T-cell (primary cell): ENCODE data around the gene FLG. TPM values are rescaled to one million over a fixed set of nuclear protein-coding genes. Genes with fewer than 3 reads are reported as not detected.

Experiments
- ATAC-seq, 4 experiments: fragments of 200-7000 bp in 3 of 4; fragments of 150-1000 bp in 1 of 4; cut with Tn5 transposase; replicated peaks in 1 of 4; 1 replicate in 3 of 4; 2 replicates in 1 of 4; pipeline ENCODE4 v1.10.0; 2021; ENCODE audit warnings: moderate library complexity in 3 of 4, mild to moderate bottlenecking in 2 of 4, moderate number of reproducible peaks in 1 of 4
- CTCF ChIA-PET, 2 donors: fragments of 300-600 bp; sonication (Branson Sonifier 250); formaldehyde crosslinking; loops; one replicate each; lab custom pipeline; 2022; ENCODE audit warnings: antibody characterized with exemption in 2 of 2; lab: Charles Lee
- POLR2A ChIA-PET, 2 donors: fragments of 300-600 bp; sonication (Branson Sonifier 250); formaldehyde crosslinking; loops; one replicate each; lab custom pipeline; 2022; ENCODE audit warnings: antibody characterized with exemption in 2 of 2; lab: Charles Lee
- DNase-seq, 35 experiments: peaks; one replicate each; pipeline versions ENCODE4 v3.0.0 to v3.0.0-alpha.2; 2013 to 2023
- H3K27ac ChIP-seq: one replicate; pipeline ENCODE4 v1.5.1; 2013; ENCODE audit warnings: low read length
- H3K27me3 ChIP-seq, 2 experiments: replicated peaks in 1 of 2; 1 replicate in 1 of 2; 2 replicates in 1 of 2; pipeline versions ENCODE4 v1.6.1 to v1.7.0; 2013; ENCODE audit warnings: low read length in 1 of 2, mixed read lengths in 1 of 2; ENCODE audit not compliant: control insufficient read depth in 2 of 2, insufficient read depth in 2 of 2; ENCODE audit errors: extremely low read depth in 1 of 2
- H3K36me3 ChIP-seq, 2 donors: 1 replicate in 1 of 2; 2 replicates in 1 of 2; pipeline versions ENCODE4 v1.6.1 to v1.7.0; 2013; ENCODE audit warnings: low read length in 1 of 2; ENCODE audit not compliant: control insufficient read depth in 2 of 2, insufficient read depth in 1 of 2; ENCODE audit errors: extremely low read depth in 1 of 2
- H3K4me1 ChIP-seq, 2 experiments: 1 replicate in 1 of 2; 2 replicates in 1 of 2; pipeline versions ENCODE4 v1.6.1 to v1.7.0; 2013; ENCODE audit warnings: low read length in 2 of 2, mixed read lengths in 1 of 2; ENCODE audit not compliant: insufficient read depth in 2 of 2, control insufficient read depth in 1 of 2; ENCODE audit errors: extremely low read depth in 1 of 2
- H3K4me3 ChIP-seq, 2 donors: 1 replicate in 1 of 2; 2 replicates in 1 of 2; pipeline versions ENCODE4 v1.5.1 to v1.7.0; 2013; ENCODE audit warnings: mild to moderate bottlenecking in 2 of 2, low read length in 1 of 2, moderate library complexity in 1 of 2; ENCODE audit not compliant: control insufficient read depth in 1 of 2; ENCODE audit errors: extremely low read depth in 1 of 2
- H3K9me3 ChIP-seq: 2 replicates; pipeline ENCODE4 v1.7.0; 2013
- H3K27ac Mint-ChIP-seq, 2 donors: one replicate each; pipeline ENCODE4 v1.8.0; 2020 to 2021; ENCODE audit warnings: mild to moderate bottlenecking in 2 of 2, mixed read lengths in 2 of 2
- H3K27me3 Mint-ChIP-seq, 2 donors: one replicate each; pipeline ENCODE4 v1.8.0; 2021 to 2022; ENCODE audit warnings: mixed read lengths in 2 of 2
- H3K36me3 Mint-ChIP-seq: one replicate; pipeline ENCODE4 v1.8.0; 2021; ENCODE audit warnings: mixed read lengths
- H3K4me1 Mint-ChIP-seq, 3 donors: one replicate each; pipeline ENCODE4 v1.8.0; 2020 to 2022; ENCODE audit warnings: mixed read lengths in 3 of 3, mild to moderate bottlenecking in 1 of 3
- H3K4me3 Mint-ChIP-seq, 3 donors: one replicate each; pipeline ENCODE4 v1.8.0; 2020 to 2022; ENCODE audit warnings: mild to moderate bottlenecking in 3 of 3, mixed read lengths in 3 of 3, moderate library complexity in 3 of 3
- H3K9me3 Mint-ChIP-seq, 3 donors: one replicate each; pipeline ENCODE4 v1.8.0; 2020 to 2022; ENCODE audit warnings: mixed read lengths in 3 of 3
- WGBS: methylation state at CpG from one replicate; pipeline ENCODE4 v1.1.5; 2013; ENCODE audit warnings: missing lambda C conversion rate; ENCODE audit not compliant: insufficient coverage; 5-methylcytosine and 5-hydroxymethylcytosine counted together
- total RNA-seq, 35 experiments: library from RNA in 6 of 35; stranded (reverse) in 6 of 35; fragments of 120-200 nt in 1 of 35; gene quantifications; one replicate each; pipeline versions ENCODE4 v1.2.1 to v1.2.4 and lab custom pipeline; 2013 to 2026

Gene FLG
- total RNA-seq, 5 donors from 2014 or later (not counting 1 experiment from before 2014, with no cell fraction given), result not detected

GRCh38 chr1:152349611-152350010, 24.6 kb upstream of the FLG start:
- H3K27me3 ChIP-seq, result peaks cover 0 to 4% of the 10 kb centered on the region in 2 experiments
- no peak overlapping the region for H3K27ac ChIP-seq
- ATAC-seq, result no peak
- ChIA-PET POLR2A (no interaction called here), CTCF (no interaction called here)
- no peaks in the 10 kb centered on the region for H3K4me1 Mint-ChIP-seq
- H3K27me3 Mint-ChIP-seq, result peaks cover 0 to 39% of the 10 kb centered on the region in 2 donors
- no peaks in the 10 kb centered on the region for H3K4me1 ChIP-seq
- H3K9me3 Mint-ChIP-seq, result peaks cover 0 to 12% (median 0%) of the 10 kb centered on the region in 3 donors
- no peaks in the 10 kb centered on the region for H3K36me3 Mint-ChIP-seq
- no peak for DNase-seq
- H3K36me3 ChIP-seq, result no peaks in the 10 kb centered on the region
- H3K4me3 ChIP-seq, result no peak overlapping the region
- no peak overlapping the region for H3K27ac Mint-ChIP-seq
- 87% methylated on average over 2 of the region's 2 CpGs for WGBS
- H3K4me3 Mint-ChIP-seq, result no peak overlapping the region
- no peaks in the 10 kb centered on the region for H3K9me3 ChIP-seq

DNA sequence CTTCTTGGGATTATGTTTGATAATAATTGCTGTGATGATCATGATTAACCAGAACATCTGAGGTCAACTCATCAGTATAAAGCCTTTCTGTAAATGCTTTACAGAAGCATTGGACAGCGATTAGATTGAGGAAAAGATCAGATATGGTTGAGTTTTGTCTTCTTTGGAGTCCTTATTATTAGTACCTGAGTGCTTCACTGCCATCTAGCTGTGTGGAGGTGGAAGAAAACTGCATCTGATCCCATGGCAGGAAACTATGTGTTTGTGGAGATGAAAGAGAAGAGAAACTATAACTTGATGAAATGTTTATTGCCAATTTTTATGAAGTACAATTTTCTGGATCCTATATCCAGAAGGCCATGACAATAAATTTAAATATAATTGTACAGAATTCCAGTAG, 23.4 kb upstream of the FLG start:
- no peaks in the 10 kb centered on the region for H3K36me3 Mint-ChIP-seq
- POLR2A ChIA-PET, result no interaction called here
- Histone ChIP-seq H3K36me3 (no peaks in the 10 kb centered on the region), H3K9me3 (no peaks in the 10 kb centered on the region), H3K27me3 (peaks cover 0 to 4% of the 10 kb centered on the region in 2 experiments), H3K4me1 (no peaks in the 10 kb centered on the region), H3K4me3 (no peak overlapping the region), H3K27ac (no peak overlapping the region)
- no peaks in the 10 kb centered on the region for H3K4me1 Mint-ChIP-seq
- 56% methylated on average over 1 of the region's 1 CpG for WGBS
- peaks cover 7 to 40% of the 10 kb centered on the region in 2 donors for H3K27me3 Mint-ChIP-seq
- H3K4me3 Mint-ChIP-seq, result no peak overlapping the region
- DNase-seq (peak in 1 of 35 experiments; percentile 3), ATAC-seq (no peak)
- no peak overlapping the region for H3K27ac Mint-ChIP-seq
- H3K9me3 Mint-ChIP-seq, result peaks cover 0 to 7% (median 0%) of the 10 kb centered on the region in 3 donors
- CTCF ChIA-PET, result interaction anchor here in 1 of 2 donors (0.6 to 2.2 kb wide), 3 partner anchors 45 to 110 kb away, joined by 3 to 30 read pairs (median 10); no protein-coding TSS in a partner anchor

- Mint-ChIP-seq H3K27me3 (peaks cover 13 to 34% of the 10 kb centered on the region in 2 donors), H3K9me3 (no peaks in the 10 kb centered on the region), H3K4me3 (no peak overlapping the region), H3K27ac (no peak overlapping the region), H3K4me1 (no peaks in the 10 kb centered on the region), H3K36me3 (no peaks in the 10 kb centered on the region)
- ATAC-seq, result peak; percentile 39 to 64 (median 58)
- H3K36me3 ChIP-seq, result no peaks in the 10 kb centered on the region
- DNase-seq, result peak in 23 of 35 experiments; percentile 4 to 79 (median 28)
- no CpG with 5 or more reads among the region's 8 CpGs for WGBS
- no peak overlapping the region for H3K27ac ChIP-seq
- POLR2A ChIA-PET, result no interaction called here
- no peak overlapping the region for H3K4me3 ChIP-seq
- CTCF ChIA-PET, result interaction anchor here (0.9 to 2.2 kb wide), 6 partner anchors 9 to 112 kb away, joined by 3 to 30 read pairs (median 5); no protein-coding TSS in a partner anchor
- H3K9me3 ChIP-seq, result no peaks in the 10 kb centered on the region
- H3K4me1 ChIP-seq, result no peaks in the 10 kb centered on the region
- H3K27me3 ChIP-seq, result peaks cover 0 to 4% of the 10 kb centered on the region in 2 experiments
These were observed 22.2 kb upstream of the FLG start for GRCh38 chr1:152347116-152347728.

GRCh38 chr1:152344438-152344837, 19.4 kb upstream of the FLG start:
- H3K4me1 ChIP-seq, result no peaks in the 10 kb centered on the region
- Mint-ChIP-seq H3K4me1 (no peaks in the 10 kb centered on the region), H3K36me3 (no peaks in the 10 kb centered on the region), H3K27ac (no peak overlapping the region), H3K4me3 (no peak overlapping the region), H3K9me3 (no peaks in the 10 kb centered on the region), H3K27me3 (peaks cover 21 to 39% of the 10 kb centered on the region in 2 donors)
- H3K27me3 ChIP-seq, result peaks cover 0 to 4% of the 10 kb centered on the region in 2 experiments
- CTCF ChIA-PET, result no interaction called here
- POLR2A ChIA-PET, result no interaction called here
- no peak overlapping the region for H3K27ac ChIP-seq
- no peaks in the 10 kb centered on the region for H3K36me3 ChIP-seq
- H3K4me3 ChIP-seq, result no peak overlapping the region
- DNase-seq (no peak), ATAC-seq (no peak)
- H3K9me3 ChIP-seq, result no peaks in the 10 kb centered on the region

GRCh38 chr1:152343006-152343405, 18.0 kb upstream of the FLG start:
- Histone ChIP-seq H3K27me3 (peaks cover 0 to 4% of the 10 kb centered on the region in 2 experiments), H3K4me1 (no peaks in the 10 kb centered on the region), H3K27ac (no peak overlapping the region), H3K9me3 (no peaks in the 10 kb centered on the region), H3K36me3 (no peaks in the 10 kb centered on the region), H3K4me3 (no peak overlapping the region)
- Mint-ChIP-seq H3K4me1 (no peaks in the 10 kb centered on the region), H3K4me3 (no peak overlapping the region), H3K27ac (no peak overlapping the region), H3K9me3 (no peaks in the 10 kb centered on the region), H3K27me3 (peaks cover 21 to 39% of the 10 kb centered on the region in 2 donors), H3K36me3 (no peaks in the 10 kb centered on the region)
- WGBS, result 77% methylated on average over 3 of the region's 3 CpGs
- POLR2A ChIA-PET, result no interaction called here
- CTCF ChIA-PET, result interaction anchor here (1.1 to 1.8 kb wide), 3 partner anchors 105 to 116 kb away, joined by 3 to 10 read pairs (median 3); no protein-coding TSS in a partner anchor
- DNase-seq, result no peak
- no peak for ATAC-seq

DNA sequence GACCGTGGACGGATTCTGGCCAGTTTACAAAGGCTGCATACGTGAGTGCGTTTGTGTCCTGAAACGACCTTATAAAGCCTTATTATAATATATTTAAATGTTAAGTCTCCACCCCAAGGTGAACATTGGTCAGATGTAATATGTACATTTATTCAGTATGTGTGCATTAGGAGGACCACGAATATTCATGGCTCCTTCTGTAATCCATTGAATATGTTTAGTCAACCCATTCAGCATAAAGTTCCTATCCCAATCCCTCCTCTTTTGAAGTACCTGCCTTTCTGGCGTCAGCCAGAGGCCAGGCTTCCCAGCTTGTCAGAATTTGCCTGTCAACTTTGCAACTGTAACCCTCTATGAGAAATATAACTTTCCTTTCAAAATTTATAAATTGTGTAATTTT, 10.4 kb upstream of the FLG start:
- H3K27ac ChIP-seq, result no peak overlapping the region
- ATAC-seq, result no peak
- H3K4me3 Mint-ChIP-seq, result no peak overlapping the region
- ChIA-PET POLR2A (no interaction called here), CTCF (interaction anchor here in 1 of 2 donors (2.1 kb wide), 1 partner anchor 12 kb away, joined by 5 read pairs; no protein-coding TSS in a partner anchor)
- DNase-seq, result no peak
- H3K4me1 ChIP-seq, result no peaks in the 10 kb centered on the region
- no peaks in the 10 kb centered on the region for H3K4me1 Mint-ChIP-seq
- no peak overlapping the region for H3K27ac Mint-ChIP-seq
- peaks cover 17 to 20% of the 10 kb centered on the region in 2 donors for H3K27me3 Mint-ChIP-seq
- H3K9me3 Mint-ChIP-seq, result no peaks in the 10 kb centered on the region
- H3K36me3 ChIP-seq, result no peaks in the 10 kb centered on the region
- H3K4me3 ChIP-seq, result no peak overlapping the region
- WGBS, result no CpG with 5 or more reads among the region's 7 CpGs
- H3K36me3 Mint-ChIP-seq, result no peaks in the 10 kb centered on the region
- H3K9me3 ChIP-seq, result no peaks in the 10 kb centered on the region
- H3K27me3 ChIP-seq, result no peaks in the 10 kb centered on the region
